ENCODE results near the gene MCU. TPM values are rescaled to one million over a fixed set of nuclear protein-coding genes. Genes with fewer than 3 reads are reported as not detected.

The MCU gene
- total RNA-seq, 1 donor from 2014 or later: 20.3 TPM

- H3K4me1 ChIP-seq: peaks cover 31% of the 10 kb centered on the region
- intact Hi-C loops (cut with micrococcal nuclease): no loop called here
- no peak for DNase-seq
- no peaks in the 10 kb centered on the region for H3K27me3 ChIP-seq (ENCODE audit: low read depth)
- H3K27ac ChIP-seq (replicated peaks): peak overlapping the region; percentile 55
- peak overlapping the region; percentile 36 for H3K4me3 ChIP-seq
- TF ChIP-seq CTCF (IDR thresholded peaks at IDR 0.05; ENCODE audit: borderline replicate concordance): no peak
- H3K9me3 ChIP-seq (replicated peaks): no peaks in the 10 kb centered on the region
- no peaks in the 10 kb centered on the region for H3K36me3 ChIP-seq
Measured at GRCh38 chr10:72802763-72803505, 111.0 kb downstream of the MCU start.

DNA sequence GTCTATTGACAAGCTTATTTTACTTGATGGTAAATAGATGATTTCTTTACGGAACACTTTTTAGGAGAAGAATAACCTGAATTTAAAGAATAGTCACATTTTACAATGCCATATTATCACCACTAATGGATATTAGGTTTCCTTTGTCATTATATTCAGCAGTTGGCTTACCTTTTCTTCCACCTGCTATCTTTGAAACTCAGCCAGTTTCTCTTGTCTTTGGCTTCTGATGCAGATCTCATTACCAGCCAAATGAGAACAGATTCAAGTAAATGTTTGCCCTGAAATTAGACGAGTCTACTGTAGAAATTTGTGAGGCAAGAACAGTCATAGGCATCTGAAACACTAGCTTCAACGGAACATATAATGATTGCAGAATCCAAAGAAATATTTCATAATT is 116.1 kb downstream of the MCU start:
- no peaks in the 10 kb centered on the region for H3K27me3 ChIP-seq (ENCODE audit: low read depth)
- H3K4me1 ChIP-seq: peaks cover 6% of the 10 kb centered on the region
- intact Hi-C loops (cut with micrococcal nuclease): no loop called here
- DNase-seq: no peak
- H3K36me3 ChIP-seq: no peaks in the 10 kb centered on the region
- H3K4me3 ChIP-seq: no peak overlapping the region
- no peak for TF ChIP-seq CTCF (IDR thresholded peaks at IDR 0.05; ENCODE audit: borderline replicate concordance)
- H3K9me3 ChIP-seq (replicated peaks): no peaks in the 10 kb centered on the region
- H3K27ac ChIP-seq (replicated peaks): no peak overlapping the region

DNA sequence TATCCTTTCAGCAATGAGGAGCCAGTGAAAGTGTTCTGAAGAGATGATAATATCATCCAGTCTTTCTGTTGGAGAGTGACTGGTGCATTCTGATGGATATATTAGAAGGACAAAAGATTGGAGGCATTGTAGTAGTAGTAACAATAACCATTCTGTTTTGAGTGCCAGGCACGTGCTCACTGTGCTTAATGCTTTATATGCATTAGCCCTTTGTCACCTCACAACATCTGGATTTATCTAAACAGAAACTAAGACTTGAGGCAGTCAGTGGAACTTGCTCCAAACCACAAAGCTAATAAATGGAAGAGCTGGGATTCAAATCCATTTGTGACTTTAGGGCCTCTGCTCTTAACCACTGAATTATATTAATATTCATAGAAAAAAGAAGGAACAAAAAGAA is 117.1 kb downstream of the MCU start:
- Histone ChIP-seq H3K36me3 (no peaks in the 10 kb centered on the region), H3K4me1 (peaks cover 5% of the 10 kb centered on the region), H3K4me3 (no peak overlapping the region), H3K27me3 (ENCODE audit: low read depth) (no peaks in the 10 kb centered on the region), H3K27ac (replicated peaks) (no peak overlapping the region), H3K9me3 (replicated peaks) (no peaks in the 10 kb centered on the region)
- TF ChIP-seq CTCF (IDR thresholded peaks at IDR 0.05; ENCODE audit: borderline replicate concordance): no peak
- DNase-seq: no peak
- intact Hi-C loops (cut with micrococcal nuclease): no loop called here

DNA sequence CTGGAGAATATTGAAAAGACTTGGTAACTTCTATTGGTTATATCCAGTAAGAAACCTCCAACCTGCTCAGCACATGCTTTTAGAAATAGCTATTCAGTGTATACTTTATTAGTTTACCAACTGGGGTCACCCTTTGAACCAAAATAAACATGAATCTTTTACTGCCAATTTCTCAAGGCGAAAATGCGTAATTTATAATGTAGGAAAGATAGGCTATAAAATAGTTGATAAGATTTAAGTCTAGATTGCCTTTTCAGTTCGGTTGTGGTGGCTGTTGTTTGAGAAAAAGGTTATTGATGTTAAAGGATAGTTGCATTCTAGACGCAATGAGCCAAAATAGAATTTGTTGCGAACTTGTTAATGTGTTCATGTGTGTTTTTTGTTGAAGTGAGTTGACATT is 119.0 kb downstream of the MCU start:
- no peak for TF ChIP-seq CTCF (IDR thresholded peaks at IDR 0.05; ENCODE audit: borderline replicate concordance)
- no peaks in the 10 kb centered on the region for H3K27me3 ChIP-seq (ENCODE audit: low read depth)
- no peak overlapping the region for H3K27ac ChIP-seq (replicated peaks)
- H3K9me3 ChIP-seq (replicated peaks): no peaks in the 10 kb centered on the region
- no peak for DNase-seq
- no peaks in the 10 kb centered on the region for H3K36me3 ChIP-seq
- H3K4me3 ChIP-seq: no peak overlapping the region
- peaks cover 13% of the 10 kb centered on the region for H3K4me1 ChIP-seq
- intact Hi-C loops (cut with micrococcal nuclease): no loop called here

GRCh38 chr10:72812415-72812752 is 120.4 kb downstream of the MCU start:
- Histone ChIP-seq H3K9me3 (replicated peaks) (no peaks in the 10 kb centered on the region), H3K4me3 (no peak overlapping the region), H3K4me1 (peaks cover 13% of the 10 kb centered on the region), H3K27ac (replicated peaks) (no peak overlapping the region), H3K27me3 (ENCODE audit: low read depth) (no peaks in the 10 kb centered on the region), H3K36me3 (no peaks in the 10 kb centered on the region)
- DNase-seq: no peak
- TF ChIP-seq CTCF (IDR thresholded peaks at IDR 0.05; ENCODE audit: borderline replicate concordance): no peak
- intact Hi-C loops (cut with micrococcal nuclease): no loop called here

All from left ventricle myocardium inferior (tissue), 1 donor.